HCT116 (cell line): ENCODE results near the gene PARVA. TPM values are rescaled to one million over a fixed set of nuclear protein-coding genes. Genes with fewer than 3 reads are reported as not detected.

Experiments
- ATAC-seq: fragments of 200-7000 bp; cut with Tn5 transposase; 2 replicates; pipeline ENCODE4 v1.9.1; 2020; ENCODE audit warnings: mild to moderate bottlenecking, moderate library complexity
- BruUV-seq: library from RNA; stranded (reverse); fragments of 400-500 nt; replicated peaks from 2 replicates; lab custom pipeline; 2021; lab: Mats Ljungman, UMichigan
- CTCF ChIA-PET: fragments of 300-600 bp; sonication (Branson Sonifier 250); formaldehyde crosslinking; loops from one replicate; lab custom pipeline; 2021; ENCODE audit warnings: antibody characterized with exemption; lab: Charles Lee
- POLR2A ChIA-PET: fragments of 300-600, 350-600 bp; sonication (Branson Sonifier 250); formaldehyde crosslinking; loops from one replicate; lab custom pipeline; 2021; ENCODE audit warnings: antibody characterized with exemption; lab: Charles Lee
- RAD21 ChIA-PET, 2 experiments: fragments of 300-600 bp; sonication (Branson Sonifier 250); formaldehyde crosslinking; loops; one replicate each; lab custom pipeline; 2023; ENCODE audit warnings: low total read pairs in 2 of 2; ENCODE audit not compliant: uncharacterized antibody in 2 of 2, unreplicated experiment in 2 of 2, low non-redundant PET in 1 of 2; lab: Charles Lee
- DNase-seq: peaks from one replicate; pipeline ENCODE4 v3.0.0-alpha.2; 2010; ENCODE audit warnings: low read depth, low spot score
- H2AFZ ChIP-seq: fragments of 200-600 bp; shearing (Covaris generic), sonication (generic); 2 replicates; pipeline ENCODE4 v1.6.1; 2017; ENCODE audit warnings: low read depth, mixed run types, mixed read lengths, antibody characterized with exemption, low read length; ENCODE audit not compliant: poor library complexity, severe bottlenecking
- H3K27ac ChIP-seq: 2 replicates; pipeline ENCODE4 v1.5.1; 2012; ENCODE audit warnings: low read depth, low read length
- H3K27me3 ChIP-seq: fragments of 200-600 bp; sonication (generic); 2 replicates; pipeline ENCODE4 v1.6.1; 2016; ENCODE audit warnings: mixed run types, low read length, mixed read lengths; ENCODE audit not compliant: insufficient read depth
- H3K36me3 ChIP-seq, 2 experiments: fragments of 200-500 bp in 1 of 2; fragments of 200-600 bp in 1 of 2; sonication (Bioruptor generic) in 1 of 2; sonication (generic) in 1 of 2; 2 replicates each; pipeline versions ENCODE4 v1.5.1 to v1.6.1; 2014 to 2016; ENCODE audit warnings: low read length in 2 of 2, inconsistent platforms in 1 of 2, mixed read lengths in 1 of 2, mixed run types in 1 of 2; ENCODE audit not compliant: insufficient read depth in 2 of 2, control insufficient read depth in 1 of 2
- H3K4me1 ChIP-seq, 2 experiments: fragments of 200-600 bp in 1 of 2; sonication (generic) in 1 of 2; 2 replicates each; pipeline versions ENCODE4 v1.5.1 to v1.6.1; 2012 to 2017; ENCODE audit warnings: low read length in 2 of 2, inconsistent platforms in 1 of 2, mild to moderate bottlenecking in 1 of 2, mixed read lengths in 1 of 2, mixed run types in 1 of 2, moderate library complexity in 1 of 2; ENCODE audit not compliant: insufficient read depth in 2 of 2, control insufficient read depth in 1 of 2
- H3K4me2 ChIP-seq: fragments of 200-600 bp; sonication (generic); 2 replicates; pipeline ENCODE4 v1.6.1; 2017; ENCODE audit warnings: mixed run types, low read length, mixed read lengths
- H3K4me3 ChIP-seq, 2 experiments: fragments of 200-600 bp in 1 of 2; sonication (generic) in 1 of 2; replicated peaks in 1 of 2; 2 replicates each; pipeline ENCODE4 v1.5.1; 2011 to 2016; ENCODE audit warnings: low read length in 2 of 2, control low read depth in 1 of 2, low read depth in 1 of 2, mild to moderate bottlenecking in 1 of 2, mixed read lengths in 1 of 2, mixed run types in 1 of 2
- H3K79me2 ChIP-seq: fragments of 200-600 bp; sonication (generic); 2 replicates; pipeline ENCODE4 v1.6.1; 2017; ENCODE audit warnings: mild to moderate bottlenecking, mixed run types, low read length, moderate library complexity, mixed read lengths; ENCODE audit not compliant: insufficient read depth
- H3K9ac ChIP-seq: fragments of 200-600 bp; sonication (generic); 2 replicates; pipeline ENCODE4 v1.6.1; 2016; ENCODE audit warnings: low read length, mixed read lengths
- H3K9me2 ChIP-seq: fragments of 200-600 bp; sonication (generic), shearing (Covaris generic); 2 replicates; pipeline ENCODE4 v1.6.1; 2017; ENCODE audit warnings: mixed run types, mild to moderate bottlenecking, moderate library complexity; ENCODE audit not compliant: insufficient read depth
- H3K9me3 ChIP-seq, 2 experiments: fragments of 200-500 bp in 1 of 2; fragments of 200-600 bp in 1 of 2; sonication (Bioruptor generic) in 1 of 2; sonication (generic) in 1 of 2; 2 replicates each; pipeline ENCODE4 v1.6.1; 2014 to 2017; ENCODE audit warnings: low read length in 2 of 2, mixed read lengths in 2 of 2, inconsistent platforms in 1 of 2, low read depth in 1 of 2, mild to moderate bottlenecking in 1 of 2, mixed run types in 1 of 2, moderate library complexity in 1 of 2; ENCODE audit not compliant: control insufficient read depth in 1 of 2, insufficient read depth in 1 of 2
- H4K20me1 ChIP-seq: fragments of 200-600 bp; sonication (generic), shearing (Covaris generic); 2 replicates; pipeline ENCODE4 v1.6.1; 2017; ENCODE audit warnings: mixed run types, mild to moderate bottlenecking, moderate library complexity; ENCODE audit not compliant: insufficient read depth
- CBX3 ChIP-seq: IDR thresholded peaks from 2 replicates; pipeline ENCODE4 v1.6.1; 2012; ENCODE audit warnings: low read depth
- CEBPB ChIP-seq: IDR thresholded peaks from 2 replicates; pipeline ENCODE4 v1.6.1; 2012; ENCODE audit warnings: low read depth
- FOSL1 ChIP-seq: IDR thresholded peaks from 2 replicates; pipeline ENCODE4 v1.6.1; 2012; ENCODE audit warnings: low read depth
- JUND ChIP-seq: IDR thresholded peaks from 2 replicates; pipeline ENCODE4 v1.6.1; 2012
- POLR2A ChIP-seq: IDR thresholded peaks from 2 replicates; pipeline ENCODE4 v1.7.0; 2011; ENCODE audit warnings: borderline replicate concordance; ENCODE audit not compliant: insufficient read depth, insufficient read length; ENCODE audit errors: extremely low read depth
- YY1 ChIP-seq: IDR thresholded peaks from 2 replicates; pipeline ENCODE4 v1.6.1; 2011; ENCODE audit warnings: low read length, low read depth, moderate library complexity, mild to moderate bottlenecking; ENCODE audit not compliant: insufficient replicate concordance; ENCODE audit errors: extremely low read depth
- intact Hi-C: fragments of 100-400 bp; cut with micrococcal nuclease; formaldehyde crosslinking; loops from 2 replicates; pipeline ENCODE4 v1.10.0; 2022
- total RNA-seq: library from RNA; stranded (reverse); gene quantifications from one replicate; pipeline ENCODE4 v1.2.1, GENCODE V29; 2021; ENCODE audit not compliant: unreplicated experiment
- TF ChIP-seq, protein P1 (sequence below): IDR thresholded peaks from 2 replicates; pipeline ENCODE4 v1.6.1; 2012
- TF ChIP-seq, protein P2 (sequence below): IDR thresholded peaks from 2 replicates; pipeline ENCODE4 v1.6.1; 2012; ENCODE audit warnings: low read depth
- TF ChIP-seq, protein P3 (sequence below), 3 experiments: fragments of 200-600 bp in 1 of 3; sonication (generic) in 1 of 3; IDR thresholded peaks in 2 of 3; conservative IDR thresholded peaks in 1 of 3; 2 replicates each; pipeline ENCODE4 v1.5.1; 2012 to 2017; ENCODE audit warnings: low read depth in 2 of 3, low read length in 2 of 3, antibody characterized with exemption in 1 of 3, borderline replicate concordance in 1 of 3, control low read depth in 1 of 3, mild to moderate bottlenecking in 1 of 3, mixed read lengths in 1 of 3, mixed run types in 1 of 3, moderate library complexity in 1 of 3; ENCODE audit not compliant: insufficient read depth in 1 of 3

PARVA gene
- total RNA-seq, 1 experiment from 2014 or later: 18.4 TPM

DNA sequence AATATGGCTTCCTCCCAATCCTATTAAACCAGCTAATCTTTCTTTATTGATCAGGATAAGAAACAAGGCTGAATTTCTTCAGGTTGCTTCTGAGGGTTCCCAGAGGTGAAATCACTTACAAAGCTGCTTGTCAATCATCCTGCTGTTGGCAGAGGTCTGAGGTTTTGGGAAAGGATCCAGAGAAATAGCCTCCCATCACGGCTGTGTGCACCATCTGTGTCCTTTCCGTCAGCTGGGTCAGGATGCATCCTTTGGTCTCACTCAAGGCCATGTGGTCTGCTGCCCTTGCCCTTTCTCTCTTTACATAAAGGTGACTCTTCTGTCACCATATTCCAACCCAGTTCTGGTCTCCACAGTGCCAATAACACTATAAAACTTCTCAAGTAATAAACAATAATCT lies 183.5 kb downstream of the PARVA start:
- Histone ChIP-seq H3K4me3 (no peak overlapping the region), H3K4me1 (peaks cover 13 to 16% of the 10 kb centered on the region in 2 experiments), H4K20me1 (no peaks in the 10 kb centered on the region), H3K27me3 (no peaks in the 10 kb centered on the region), H2AFZ (no peak overlapping the region), H3K79me2 (no peaks in the 10 kb centered on the region), H3K9me3 (no peaks in the 10 kb centered on the region), H3K9me2 (no peaks in the 10 kb centered on the region), H3K36me3 (no peaks in the 10 kb centered on the region), H3K4me2 (no peak overlapping the region), H3K27ac (no peak overlapping the region), H3K9ac (no peak overlapping the region)
- BruUV-seq: no TSS peak
- CTCF ChIA-PET: no interaction called here
- ATAC-seq: no peak
- intact Hi-C loops: no loop called here
- TF ChIP-seq CBX3 (no peak), YY1 (no peak)
- RAD21 ChIA-PET: no interaction called here
- DNase-seq: no peak
- POLR2A ChIA-PET: no interaction called here

DNA sequence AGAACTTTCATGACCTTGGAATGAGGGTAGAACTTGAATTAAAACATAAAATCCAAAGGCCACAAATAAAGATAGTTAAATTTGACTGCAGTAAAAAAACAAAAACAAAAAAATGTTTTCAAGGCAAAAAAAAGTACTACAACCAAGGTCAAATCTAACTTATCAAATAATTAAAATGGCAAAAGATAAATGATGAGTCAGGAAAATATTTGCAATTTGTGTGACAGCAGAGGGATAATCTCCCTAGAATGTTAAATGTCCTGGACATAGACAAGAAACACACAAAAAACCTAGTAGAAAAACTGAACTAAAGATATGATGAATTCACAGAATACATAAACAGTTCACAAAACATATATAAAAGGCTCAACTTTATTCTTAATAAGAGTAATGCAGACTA lies 186.6 kb downstream of the PARVA start:
- no peak overlapping the region for H3K27ac ChIP-seq
- POLR2A ChIA-PET: no interaction called here
- no peaks in the 10 kb centered on the region for H3K4me1 ChIP-seq
- RAD21 ChIA-PET: no interaction called here
- no TSS peak for BruUV-seq
- H3K4me3 ChIP-seq: no peak overlapping the region
- no peaks in the 10 kb centered on the region for H3K36me3 ChIP-seq
- no peaks in the 10 kb centered on the region for H3K27me3 ChIP-seq
- intact Hi-C loops: no loop called here
- no peaks in the 10 kb centered on the region for H3K9me3 ChIP-seq
- DNase-seq (no peak), ATAC-seq (no peak)
- CTCF ChIA-PET: no interaction called here
- no peaks in the 10 kb centered on the region for H3K9me2 ChIP-seq
- H2AFZ ChIP-seq: no peak overlapping the region
- H4K20me1 ChIP-seq: no peaks in the 10 kb centered on the region
- TF ChIP-seq FOSL1: no peak
- no peak overlapping the region for H3K9ac ChIP-seq
- no peaks in the 10 kb centered on the region for H3K79me2 ChIP-seq
- H3K4me2 ChIP-seq: no peak overlapping the region

DNA sequence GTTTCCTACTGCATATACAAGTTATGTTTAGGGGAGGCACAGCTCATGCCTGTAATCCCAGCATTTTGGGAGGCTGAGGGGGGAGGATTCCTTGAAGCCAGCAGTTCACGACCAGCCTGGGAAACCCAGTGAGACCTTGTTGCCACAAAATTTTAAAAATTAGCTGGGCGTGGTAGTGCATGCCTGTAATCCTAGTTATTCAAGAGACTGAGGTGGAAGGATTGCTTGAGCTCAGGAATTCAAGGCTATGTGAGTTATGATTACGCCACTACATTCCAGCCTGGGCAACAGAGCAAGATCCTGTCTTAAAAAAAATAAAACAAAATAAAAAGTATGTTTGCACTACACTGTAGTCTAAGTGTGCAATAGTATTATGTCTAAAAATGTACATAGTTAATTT lies 188.0 kb downstream of the PARVA start:
- H2AFZ ChIP-seq: no peak overlapping the region
- no peak overlapping the region for H3K9ac ChIP-seq
- no peaks in the 10 kb centered on the region for H3K4me1 ChIP-seq
- TF ChIP-seq POLR2A (no peak), CEBPB (no peak), JUND (no peak), CBX3 (no peak)
- TF ChIP-seq, protein P1, sequence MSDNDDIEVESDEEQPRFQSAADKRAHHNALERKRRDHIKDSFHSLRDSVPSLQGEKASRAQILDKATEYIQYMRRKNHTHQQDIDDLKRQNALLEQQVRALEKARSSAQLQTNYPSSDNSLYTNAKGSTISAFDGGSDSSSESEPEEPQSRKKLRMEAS: no peak
- TF ChIP-seq, protein P2, sequence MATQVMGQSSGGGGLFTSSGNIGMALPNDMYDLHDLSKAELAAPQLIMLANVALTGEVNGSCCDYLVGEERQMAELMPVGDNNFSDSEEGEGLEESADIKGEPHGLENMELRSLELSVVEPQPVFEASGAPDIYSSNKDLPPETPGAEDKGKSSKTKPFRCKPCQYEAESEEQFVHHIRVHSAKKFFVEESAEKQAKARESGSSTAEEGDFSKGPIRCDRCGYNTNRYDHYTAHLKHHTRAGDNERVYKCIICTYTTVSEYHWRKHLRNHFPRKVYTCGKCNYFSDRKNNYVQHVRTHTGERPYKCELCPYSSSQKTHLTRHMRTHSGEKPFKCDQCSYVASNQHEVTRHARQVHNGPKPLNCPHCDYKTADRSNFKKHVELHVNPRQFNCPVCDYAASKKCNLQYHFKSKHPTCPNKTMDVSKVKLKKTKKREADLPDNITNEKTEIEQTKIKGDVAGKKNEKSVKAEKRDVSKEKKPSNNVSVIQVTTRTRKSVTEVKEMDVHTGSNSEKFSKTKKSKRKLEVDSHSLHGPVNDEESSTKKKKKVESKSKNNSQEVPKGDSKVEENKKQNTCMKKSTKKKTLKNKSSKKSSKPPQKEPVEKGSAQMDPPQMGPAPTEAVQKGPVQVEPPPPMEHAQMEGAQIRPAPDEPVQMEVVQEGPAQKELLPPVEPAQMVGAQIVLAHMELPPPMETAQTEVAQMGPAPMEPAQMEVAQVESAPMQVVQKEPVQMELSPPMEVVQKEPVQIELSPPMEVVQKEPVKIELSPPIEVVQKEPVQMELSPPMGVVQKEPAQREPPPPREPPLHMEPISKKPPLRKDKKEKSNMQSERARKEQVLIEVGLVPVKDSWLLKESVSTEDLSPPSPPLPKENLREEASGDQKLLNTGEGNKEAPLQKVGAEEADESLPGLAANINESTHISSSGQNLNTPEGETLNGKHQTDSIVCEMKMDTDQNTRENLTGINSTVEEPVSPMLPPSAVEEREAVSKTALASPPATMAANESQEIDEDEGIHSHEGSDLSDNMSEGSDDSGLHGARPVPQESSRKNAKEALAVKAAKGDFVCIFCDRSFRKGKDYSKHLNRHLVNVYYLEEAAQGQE: no peak
- TF ChIP-seq, protein P3, sequence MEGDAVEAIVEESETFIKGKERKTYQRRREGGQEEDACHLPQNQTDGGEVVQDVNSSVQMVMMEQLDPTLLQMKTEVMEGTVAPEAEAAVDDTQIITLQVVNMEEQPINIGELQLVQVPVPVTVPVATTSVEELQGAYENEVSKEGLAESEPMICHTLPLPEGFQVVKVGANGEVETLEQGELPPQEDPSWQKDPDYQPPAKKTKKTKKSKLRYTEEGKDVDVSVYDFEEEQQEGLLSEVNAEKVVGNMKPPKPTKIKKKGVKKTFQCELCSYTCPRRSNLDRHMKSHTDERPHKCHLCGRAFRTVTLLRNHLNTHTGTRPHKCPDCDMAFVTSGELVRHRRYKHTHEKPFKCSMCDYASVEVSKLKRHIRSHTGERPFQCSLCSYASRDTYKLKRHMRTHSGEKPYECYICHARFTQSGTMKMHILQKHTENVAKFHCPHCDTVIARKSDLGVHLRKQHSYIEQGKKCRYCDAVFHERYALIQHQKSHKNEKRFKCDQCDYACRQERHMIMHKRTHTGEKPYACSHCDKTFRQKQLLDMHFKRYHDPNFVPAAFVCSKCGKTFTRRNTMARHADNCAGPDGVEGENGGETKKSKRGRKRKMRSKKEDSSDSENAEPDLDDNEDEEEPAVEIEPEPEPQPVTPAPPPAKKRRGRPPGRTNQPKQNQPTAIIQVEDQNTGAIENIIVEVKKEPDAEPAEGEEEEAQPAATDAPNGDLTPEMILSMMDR (IDR thresholded peaks at IDR 0.05 in 2 of 3, conservative IDR thresholded peaks at IDR 0.05 in 1 of 3; ENCODE audit: borderline replicate concordance in 1 of 3, insufficient read depth in 1 of 3, low read depth in 2 of 3, low read length in 2 of 3): no peak
- no peak for DNase-seq
- ChIA-PET RAD21 (no interaction called here), POLR2A (no interaction called here), CTCF (no interaction called here)
- no TSS peak for BruUV-seq
- no peaks in the 10 kb centered on the region for H4K20me1 ChIP-seq
- no peaks in the 10 kb centered on the region for H3K9me2 ChIP-seq
- no peaks in the 10 kb centered on the region for H3K27me3 ChIP-seq
- intact Hi-C loops: no loop called here
- H3K4me2 ChIP-seq: no peak overlapping the region
- no peaks in the 10 kb centered on the region for H3K36me3 ChIP-seq
- no peaks in the 10 kb centered on the region for H3K9me3 ChIP-seq
- ATAC-seq: no peak
- H3K79me2 ChIP-seq: no peaks in the 10 kb centered on the region
- H3K4me3 ChIP-seq: no peak overlapping the region
- H3K27ac ChIP-seq: no peak overlapping the region
